ENCODE measurements around the gene RBM39.

DNA sequence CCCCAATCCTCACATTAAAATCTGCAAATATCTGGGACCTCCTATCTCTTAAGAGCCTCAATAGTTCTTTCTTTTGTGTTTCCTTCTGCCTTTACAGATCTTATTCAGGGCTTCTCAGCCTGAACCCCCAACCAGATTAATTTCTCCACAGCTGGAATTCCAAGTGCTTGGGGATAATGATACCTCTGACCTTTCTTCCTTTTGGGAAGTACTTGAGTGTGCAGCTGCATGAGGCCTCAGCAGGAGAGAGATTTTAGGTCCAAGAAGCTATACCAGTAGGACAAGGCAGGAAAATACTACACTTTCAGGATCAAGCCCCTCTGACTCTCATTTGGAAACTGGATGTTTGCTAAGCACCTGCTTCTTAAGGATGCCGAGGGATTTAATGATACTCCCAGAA lies 32.3 kb upstream of the RBM39 start:
- TF ChIP-seq EZH2 (IDR thresholded peaks at IDR 0.05; ENCODE audit: insufficient read depth, poor library complexity, severe bottlenecking) = no peak
- TF ChIP-seq EZH2phosphoT487 (IDR thresholded peaks at IDR 0.05; ENCODE audit: insufficient read depth, low read depth) = no peak
